Measurements from ENCODE around the gene PRUNE1.
A peak's percentile ranks its signal among the peaks of the same experiment; 100 is the strongest.

Gene PRUNE1

GRCh38 chr1:151006327-151007052, 1.8 kb upstream of the PRUNE1 start, which contains the start of gene MINDY1:
MINDY1 (minus strand) TSS chr1:151006902; CDS start chr1:151002617, 4,285 bp downstream.
- peak; percentile 69 for DNase-seq (ENCODE audit: low read depth)

- no peak for DNase-seq (ENCODE audit: low read depth)
Observed at GRCh38 chr1:151007853-151008243, 401 bp upstream of the PRUNE1 start.

- DNase-seq (ENCODE audit: low read depth): peak; percentile 33
Observed at GRCh38 chr1:151009206-151009587, 948 bp downstream of the PRUNE1 start.

GRCh38 chr1:151009674-151010345, 1.6 kb downstream of the PRUNE1 start:
- no peak for DNase-seq (ENCODE audit: low read depth)

- no peak for DNase-seq (ENCODE audit: low read depth)
Observed at GRCh38 chr1:151010346-151010726, 2.1 kb downstream of the PRUNE1 start.

- DNase-seq (ENCODE audit: low read depth): no peak
Observed at GRCh38 chr1:151011154-151011850, 3.1 kb downstream of the PRUNE1 start.

GRCh38 chr1:151012684-151013471, 4.6 kb downstream of the PRUNE1 start:
- no peak for DNase-seq (ENCODE audit: low read depth)

- DNase-seq (ENCODE audit: low read depth): no peak
Observed at GRCh38 chr1:151013518-151013917, 5.3 kb downstream of the PRUNE1 start.

- DNase-seq (ENCODE audit: low read depth): no peak
Observed at GRCh38 chr1:151024540-151025146, 16.4 kb downstream of the PRUNE1 start.

- DNase-seq (ENCODE audit: low read depth): no peak
Observed at GRCh38 chr1:151026460-151026859, 18.2 kb downstream of the PRUNE1 start.

- no peak for DNase-seq (ENCODE audit: low read depth)
Observed at GRCh38 chr1:151032164-151032563, 23.9 kb downstream of the PRUNE1 start.

- no peak for DNase-seq (ENCODE audit: low read depth)
Observed at GRCh38 chr1:151035167-151035566, 26.9 kb downstream of the PRUNE1 start.

- DNase-seq (ENCODE audit: low read depth): no peak
Observed at GRCh38 chr1:151036356-151036755, 28.1 kb downstream of the PRUNE1 start, which contains the start of gene BNIPL. BNIPL (plus strand) TSS chr1:151036586; CDS start chr1:151036726, 140 bp downstream.

GRCh38 chr1:151037032-151037431, 28.8 kb downstream of the PRUNE1 start:
- no peak for DNase-seq (ENCODE audit: low read depth)

- no peak for DNase-seq (ENCODE audit: low read depth)
Observed at GRCh38 chr1:151039521-151039920, 31.3 kb downstream of the PRUNE1 start.

- DNase-seq (ENCODE audit: low read depth): no peak
Observed at GRCh38 chr1:151043163-151043562, 34.9 kb downstream of the PRUNE1 start.

- DNase-seq (ENCODE audit: low read depth): no peak
Observed at GRCh38 chr1:151047591-151047924, 39.3 kb downstream of the PRUNE1 start, which contains the start of gene C1orf56. C1orf56 (plus strand) TSS chr1:151047751; CDS start chr1:151047848, 97 bp downstream.

GRCh38 chr1:151047925-151048644, 39.8 kb downstream of the PRUNE1 start:
- DNase-seq (ENCODE audit: low read depth): peak; percentile 21

- DNase-seq (ENCODE audit: low read depth): no peak
Observed at GRCh38 chr1:151048645-151049032, 40.4 kb downstream of the PRUNE1 start.

- DNase-seq (ENCODE audit: low read depth): no peak
Observed at GRCh38 chr1:151049458-151049857, 41.2 kb downstream of the PRUNE1 start.
